Panc1 (cell line): ENCODE data around the gene SETD1B. TPM values are rescaled to one million over a fixed set of nuclear protein-coding genes. Genes with fewer than 3 reads are reported as not detected.

Experiments used
- ATAC-seq: fragments of 200-7000 bp; cut with Tn5 transposase; 2 replicates; pipeline ENCODE4 v1.9.1; 2020; ENCODE audit warnings: mild to moderate bottlenecking, moderate library complexity
- BruUV-seq: library from RNA; stranded (reverse); fragments of 400-500 nt; replicated peaks from 2 replicates; lab custom pipeline; 2021; lab: Mats Ljungman, UMichigan
- CTCF ChIA-PET: fragments of 300-600 bp; sonication (Branson Sonifier 250); formaldehyde crosslinking; loops from one replicate; lab custom pipeline; 2022; ENCODE audit warnings: antibody characterized with exemption; lab: Charles Lee
- POLR2A ChIA-PET: fragments of 300-600 bp; sonication (Branson Sonifier 250); formaldehyde crosslinking; loops from one replicate; lab custom pipeline; 2022; ENCODE audit warnings: antibody characterized with exemption; lab: Charles Lee
- DNase-seq: peaks from one replicate; pipeline ENCODE4 v3.0.0-alpha.2; 2010; ENCODE audit warnings: low read depth, low spot score
- H3K27ac ChIP-seq: 2 replicates; pipeline ENCODE4 v1.5.1; 2011; ENCODE audit warnings: mild to moderate bottlenecking, low read length, inconsistent platforms
- H3K27me3 ChIP-seq: fragments of 200-500 bp; sonication (Bioruptor generic); 2 replicates; pipeline ENCODE4 v1.6.0; 2014; ENCODE audit warnings: low read length, inconsistent platforms; ENCODE audit not compliant: control insufficient read depth, insufficient read depth
- H3K36me3 ChIP-seq: fragments of 200-500 bp; sonication (Bioruptor generic); 2 replicates; pipeline ENCODE4 v1.5.1; 2014; ENCODE audit warnings: inconsistent platforms, mild to moderate bottlenecking, low read length, moderate library complexity; ENCODE audit not compliant: control insufficient read depth, insufficient read depth
- H3K4me1 ChIP-seq: 2 replicates; pipeline ENCODE4 v1.5.1; 2011; ENCODE audit warnings: inconsistent platforms, mild to moderate bottlenecking, low read length, moderate library complexity; ENCODE audit not compliant: control insufficient read depth, insufficient read depth
- H3K4me3 ChIP-seq, 2 experiments: 2 replicates each; pipeline ENCODE4 v1.5.1; 2011 to 2012; ENCODE audit warnings: low read depth in 2 of 2, low read length in 2 of 2, mild to moderate bottlenecking in 2 of 2, inconsistent platforms in 1 of 2, moderate library complexity in 1 of 2
- H3K9me3 ChIP-seq: fragments of 200-500 bp; sonication (Bioruptor generic); 2 replicates; pipeline ENCODE4 v1.5.1; 2014; ENCODE audit warnings: low read depth, mild to moderate bottlenecking, inconsistent platforms, low read length, moderate library complexity; ENCODE audit not compliant: control insufficient read depth, insufficient read depth
- POLR2AphosphoS5 ChIP-seq: IDR thresholded peaks from 2 replicates; pipeline ENCODE4 v1.6.1; 2012; ENCODE audit warnings: mild to moderate bottlenecking, low read depth, low read length, moderate library complexity
- SIN3A ChIP-seq: IDR thresholded peaks from 2 replicates; pipeline ENCODE4 v1.6.1; 2012; ENCODE audit warnings: low read depth, mild to moderate bottlenecking, low read length, moderate library complexity, borderline replicate concordance; ENCODE audit not compliant: insufficient read depth
- TCF7L2 ChIP-seq: IDR thresholded peaks from 2 replicates; pipeline ENCODE4 v1.6.1; 2011; ENCODE audit warnings: mild to moderate bottlenecking, low read depth, low read length, inconsistent platforms
- in situ Hi-C: cut with HindIII; loops from 2 replicates; pipeline ENCODE4 v1.10.0; 2016; ENCODE audit warnings: low sequenced_read_pairs, low pct_unique_long_range_greater_than_20kb
- intact Hi-C: fragments of 100-400 bp; cut with micrococcal nuclease; formaldehyde crosslinking; loops from one replicate; pipeline ENCODE4 v1.10.0; 2022; ENCODE audit not compliant: unreplicated experiment
- total RNA-seq: library from RNA; stranded (reverse); gene quantifications from one replicate; pipeline ENCODE4 v1.2.1, GENCODE V29; 2021; ENCODE audit not compliant: unreplicated experiment
- TF ChIP-seq, protein P1 (sequence below): fragments of 450-650 bp; IDR thresholded peaks from 2 replicates; pipeline ENCODE4 v1.5.1; 2017; ENCODE audit warnings: mild to moderate bottlenecking
- TF ChIP-seq, protein P2 (sequence below), 2 experiments: IDR thresholded peaks; 2 replicates each; pipeline ENCODE4 v1.6.1; 2011 to 2012; ENCODE audit warnings: low read depth in 2 of 2, control low read depth in 1 of 2, low read length in 1 of 2, mild to moderate bottlenecking in 1 of 2, moderate library complexity in 1 of 2; ENCODE audit not compliant: insufficient read depth in 1 of 2

SETD1B gene
- total RNA-seq, 1 experiment from 2014 or later, result 31.2 TPM

DNA sequence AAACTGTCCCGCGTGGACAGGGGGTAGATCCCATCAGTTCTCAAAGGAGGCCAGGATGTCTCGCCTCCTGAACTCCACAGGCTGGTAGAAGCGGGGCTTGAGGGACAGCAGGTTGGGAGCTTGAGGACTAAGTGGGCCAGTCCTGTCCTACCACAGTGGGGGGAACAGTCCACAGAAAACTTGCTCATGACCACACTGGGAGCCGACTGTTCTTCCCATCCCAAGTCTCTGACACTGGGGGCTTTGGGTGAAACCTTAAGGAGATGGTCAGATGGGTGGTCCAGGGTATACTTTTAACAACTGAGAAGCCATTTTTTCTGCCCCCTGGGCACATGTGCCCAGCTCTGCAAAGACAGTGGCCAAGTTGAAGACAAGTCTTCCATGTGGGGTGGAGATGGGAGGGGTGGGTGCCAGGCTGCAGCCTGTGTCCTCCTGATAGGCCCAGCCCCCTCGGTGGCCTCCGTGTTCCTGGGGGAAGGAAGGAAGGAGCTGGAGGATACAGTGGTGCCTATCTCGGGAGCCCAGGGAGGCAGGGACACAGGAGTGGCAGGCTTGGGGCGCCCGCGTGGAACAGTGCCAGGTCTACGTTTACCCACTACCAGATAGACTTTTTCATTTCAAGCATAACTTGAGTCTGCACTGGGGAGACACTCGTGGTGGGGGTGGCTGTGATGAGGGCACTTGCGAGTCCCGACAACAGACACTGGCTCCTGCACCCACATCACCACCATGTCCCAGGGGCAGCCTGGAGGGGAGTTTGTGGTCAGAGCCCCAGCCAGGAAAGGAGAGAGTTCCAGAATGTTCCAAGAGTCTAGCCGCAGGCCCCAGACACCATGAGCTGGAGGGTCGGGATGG, 25.0 kb upstream of the SETD1B start:
- in situ Hi-C loops, result no loop called here
- no peak for DNase-seq
- BruUV-seq, result no TSS peak
- ChIA-PET POLR2A (no interaction called here), CTCF (no interaction called here)
- no peaks in the 10 kb centered on the region for H3K27me3 ChIP-seq
- H3K36me3 ChIP-seq, result peaks cover 4% of the 10 kb centered on the region
- no peak for ATAC-seq
- H3K4me3 ChIP-seq, result no peak overlapping the region
- TF ChIP-seq POLR2AphosphoS5 (peak; percentile 60), SIN3A (peak; percentile 13; the same call in 1 of the 2 replicates)
- TF ChIP-seq, protein P1, sequence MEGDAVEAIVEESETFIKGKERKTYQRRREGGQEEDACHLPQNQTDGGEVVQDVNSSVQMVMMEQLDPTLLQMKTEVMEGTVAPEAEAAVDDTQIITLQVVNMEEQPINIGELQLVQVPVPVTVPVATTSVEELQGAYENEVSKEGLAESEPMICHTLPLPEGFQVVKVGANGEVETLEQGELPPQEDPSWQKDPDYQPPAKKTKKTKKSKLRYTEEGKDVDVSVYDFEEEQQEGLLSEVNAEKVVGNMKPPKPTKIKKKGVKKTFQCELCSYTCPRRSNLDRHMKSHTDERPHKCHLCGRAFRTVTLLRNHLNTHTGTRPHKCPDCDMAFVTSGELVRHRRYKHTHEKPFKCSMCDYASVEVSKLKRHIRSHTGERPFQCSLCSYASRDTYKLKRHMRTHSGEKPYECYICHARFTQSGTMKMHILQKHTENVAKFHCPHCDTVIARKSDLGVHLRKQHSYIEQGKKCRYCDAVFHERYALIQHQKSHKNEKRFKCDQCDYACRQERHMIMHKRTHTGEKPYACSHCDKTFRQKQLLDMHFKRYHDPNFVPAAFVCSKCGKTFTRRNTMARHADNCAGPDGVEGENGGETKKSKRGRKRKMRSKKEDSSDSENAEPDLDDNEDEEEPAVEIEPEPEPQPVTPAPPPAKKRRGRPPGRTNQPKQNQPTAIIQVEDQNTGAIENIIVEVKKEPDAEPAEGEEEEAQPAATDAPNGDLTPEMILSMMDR, result no peak
- no peak overlapping the region for H3K27ac ChIP-seq
- H3K4me1 ChIP-seq, result peaks cover 43% of the 10 kb centered on the region
- no peaks in the 10 kb centered on the region for H3K9me3 ChIP-seq
- intact Hi-C loops, result no loop called here

DNA sequence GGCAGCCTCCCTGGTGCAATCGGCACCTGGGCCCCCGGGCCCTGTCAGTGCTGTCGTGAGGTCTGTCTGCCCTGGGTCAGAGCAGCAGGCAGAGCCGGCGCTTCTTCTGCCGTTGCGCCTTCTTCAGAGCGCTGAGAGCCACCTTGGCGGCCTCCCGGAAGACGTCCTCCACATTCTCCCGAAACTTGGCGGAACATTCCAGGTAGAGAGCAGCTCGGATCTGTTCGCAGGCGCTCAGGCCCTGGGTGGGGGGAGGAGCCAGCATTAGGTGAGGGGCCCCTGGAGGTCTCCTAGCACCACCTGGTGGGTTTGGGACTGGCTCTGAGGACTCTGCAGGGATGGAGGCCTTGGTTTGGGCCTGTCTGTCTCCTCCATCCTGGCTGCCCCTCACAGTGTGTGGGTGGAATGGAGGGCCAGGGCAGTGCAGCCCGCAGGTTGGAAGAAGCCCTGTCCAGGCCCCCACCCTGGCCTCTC, 24.4 kb upstream of the SETD1B start:
- Histone ChIP-seq H3K36me3 (peaks cover 4% of the 10 kb centered on the region), H3K4me1 (peaks cover 41% of the 10 kb centered on the region), H3K9me3 (no peaks in the 10 kb centered on the region), H3K27me3 (no peaks in the 10 kb centered on the region), H3K4me3 (no peak overlapping the region), H3K27ac (no peak overlapping the region)
- no peak for ATAC-seq
- BruUV-seq, result no TSS peak
- no peak for TF ChIP-seq POLR2AphosphoS5
- TF ChIP-seq, protein P1, result no peak
- TF ChIP-seq, protein P2, sequence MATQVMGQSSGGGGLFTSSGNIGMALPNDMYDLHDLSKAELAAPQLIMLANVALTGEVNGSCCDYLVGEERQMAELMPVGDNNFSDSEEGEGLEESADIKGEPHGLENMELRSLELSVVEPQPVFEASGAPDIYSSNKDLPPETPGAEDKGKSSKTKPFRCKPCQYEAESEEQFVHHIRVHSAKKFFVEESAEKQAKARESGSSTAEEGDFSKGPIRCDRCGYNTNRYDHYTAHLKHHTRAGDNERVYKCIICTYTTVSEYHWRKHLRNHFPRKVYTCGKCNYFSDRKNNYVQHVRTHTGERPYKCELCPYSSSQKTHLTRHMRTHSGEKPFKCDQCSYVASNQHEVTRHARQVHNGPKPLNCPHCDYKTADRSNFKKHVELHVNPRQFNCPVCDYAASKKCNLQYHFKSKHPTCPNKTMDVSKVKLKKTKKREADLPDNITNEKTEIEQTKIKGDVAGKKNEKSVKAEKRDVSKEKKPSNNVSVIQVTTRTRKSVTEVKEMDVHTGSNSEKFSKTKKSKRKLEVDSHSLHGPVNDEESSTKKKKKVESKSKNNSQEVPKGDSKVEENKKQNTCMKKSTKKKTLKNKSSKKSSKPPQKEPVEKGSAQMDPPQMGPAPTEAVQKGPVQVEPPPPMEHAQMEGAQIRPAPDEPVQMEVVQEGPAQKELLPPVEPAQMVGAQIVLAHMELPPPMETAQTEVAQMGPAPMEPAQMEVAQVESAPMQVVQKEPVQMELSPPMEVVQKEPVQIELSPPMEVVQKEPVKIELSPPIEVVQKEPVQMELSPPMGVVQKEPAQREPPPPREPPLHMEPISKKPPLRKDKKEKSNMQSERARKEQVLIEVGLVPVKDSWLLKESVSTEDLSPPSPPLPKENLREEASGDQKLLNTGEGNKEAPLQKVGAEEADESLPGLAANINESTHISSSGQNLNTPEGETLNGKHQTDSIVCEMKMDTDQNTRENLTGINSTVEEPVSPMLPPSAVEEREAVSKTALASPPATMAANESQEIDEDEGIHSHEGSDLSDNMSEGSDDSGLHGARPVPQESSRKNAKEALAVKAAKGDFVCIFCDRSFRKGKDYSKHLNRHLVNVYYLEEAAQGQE (IDR thresholded peaks at IDR 0.05; ENCODE audit: insufficient read depth in 1 of 2, low read depth in 2 of 2, low read length in 1 of 2), result no peak
- no peak for TF ChIP-seq TCF7L2
- no peak; the same call in 1 of the 2 replicates for TF ChIP-seq SIN3A
- intact Hi-C loops (no loop called here), in situ Hi-C loops (no loop called here)
- DNase-seq, result no peak
- ChIA-PET CTCF (no interaction called here), POLR2A (no interaction called here)
